Urinary bladder (tissue), 4 donors: ENCODE data around the gene AXIN2. TPM values are rescaled to one million over a fixed set of nuclear protein-coding genes. Genes with fewer than 3 reads are reported as not detected.
"Not testable (repeated sequence)": the region's sequence is repeated elsewhere in the genome, so short reads cannot be mapped to it uniquely, and the experiment has no call there.

Experiments
- DNase-seq: peaks from one replicate; pipeline ENCODE4 v3.0.0-alpha.2; 2015; ENCODE audit errors: extremely low spot score
- H3K27ac ChIP-seq: one replicate; pipeline ENCODE4 v1.5.1; 2013; ENCODE audit warnings: low read depth, mild to moderate bottlenecking, moderate library complexity
- H3K36me3 ChIP-seq: one replicate; pipeline ENCODE4 v1.6.1; 2013; ENCODE audit warnings: mild to moderate bottlenecking, moderate library complexity; ENCODE audit not compliant: insufficient read depth
- H3K4me1 ChIP-seq: one replicate; pipeline ENCODE4 v1.6.1; 2013; ENCODE audit warnings: mild to moderate bottlenecking, moderate library complexity; ENCODE audit not compliant: insufficient read depth
- H3K4me3 ChIP-seq: one replicate; pipeline ENCODE4 v1.5.1; 2013; ENCODE audit warnings: low read depth, low read length
- WGBS: extraction: QIAGEN DNeasy Blood & Tissue Kit; methylation state at CpG from one replicate; pipeline ENCODE4 v1.1.7; 2013; 5-methylcytosine and 5-hydroxymethylcytosine counted together
- polyA plus RNA-seq: library from polyadenylated mRNA; stranded (reverse); fragments of 200-250 nt; gene quantifications from one replicate; pipeline ENCODE4 v1.2.3, GENCODE V29; 2013
- total RNA-seq: library from RNA; depleted of rRNA; stranded (reverse); fragments of >200 nt; gene quantifications from one replicate; pipeline ENCODE4 v1.2.3, GENCODE V29; 2014
- donor health status: healthy with polysubstance abuse.
- donor health status: healthy.

Gene AXIN2
- total and polyA plus RNA-seq, 2 donors, result 23.4 to 25.4 TPM

- H3K27ac ChIP-seq, result no peak overlapping the region
- no peak overlapping the region for H3K4me3 ChIP-seq
- H3K36me3 ChIP-seq, result no peaks in the 10 kb centered on the region
- 73% methylated on average over 3 of the region's 3 CpGs for WGBS
- no peak for DNase-seq
- H3K4me1 ChIP-seq, result no peaks in the 10 kb centered on the region
Observed at GRCh38 chr17:65519462-65519861, 42.0 kb downstream of the AXIN2 start.

- H3K4me3 ChIP-seq, result no peak overlapping the region
- H3K36me3 ChIP-seq, result no peaks in the 10 kb centered on the region
- H3K27ac ChIP-seq, result no peak overlapping the region
- WGBS, result 69% methylated on average over 2 of the region's 2 CpGs
- H3K4me1 ChIP-seq, result no peaks in the 10 kb centered on the region
- no peak for DNase-seq
Observed at GRCh38 chr17:65518256-65518655, 43.2 kb downstream of the AXIN2 start.

GRCh38 chr17:65515959-65516948 is 45.2 kb downstream of the AXIN2 start:
- Histone ChIP-seq H3K36me3 (no peaks in the 10 kb centered on the region), H3K4me3 (no peak overlapping the region), H3K27ac (peak overlapping the region; percentile 27), H3K4me1 (no peaks in the 10 kb centered on the region)
- 37% methylated on average over 17 of the region's 17 CpGs for WGBS
- DNase-seq, result no peak

GRCh38 chr17:65515512-65515911 is 45.9 kb downstream of the AXIN2 start:
- no peak for DNase-seq
- Histone ChIP-seq H3K4me3 (no peak overlapping the region), H3K36me3 (no peaks in the 10 kb centered on the region), H3K4me1 (no peaks in the 10 kb centered on the region), H3K27ac (no peak overlapping the region)
- WGBS, result 66% methylated on average over 6 of the region's 6 CpGs

- 43% methylated on average over 5 of the region's 5 CpGs for WGBS
- H3K4me3 ChIP-seq, result no peak overlapping the region
- no peak overlapping the region for H3K27ac ChIP-seq
- no peaks in the 10 kb centered on the region for H3K36me3 ChIP-seq
- DNase-seq, result no peak
- no peaks in the 10 kb centered on the region for H3K4me1 ChIP-seq
Observed at GRCh38 chr17:65514541-65514940, 46.9 kb downstream of the AXIN2 start.

- no peak overlapping the region for H3K27ac ChIP-seq
- 69% methylated on average over 8 of the region's 8 CpGs for WGBS
- H3K36me3 ChIP-seq, result no peaks in the 10 kb centered on the region
- H3K4me1 ChIP-seq, result no peaks in the 10 kb centered on the region
- DNase-seq, result no peak
- H3K4me3 ChIP-seq, result no peak overlapping the region
Observed at GRCh38 chr17:65514082-65514481, 47.4 kb downstream of the AXIN2 start.

- no peak overlapping the region for H3K4me3 ChIP-seq
- no peak for DNase-seq
- WGBS, result 85% methylated on average over 3 of the region's 3 CpGs
Observed at GRCh38 chr17:65511316-65511715, 50.1 kb downstream of the AXIN2 start.

GRCh38 chr17:65509032-65509431 is 52.4 kb downstream of the AXIN2 start:
- WGBS, result 75% methylated on average over 2 of the region's 2 CpGs
- no peak for DNase-seq
- H3K4me1 ChIP-seq, result no peaks in the 10 kb centered on the region

More at GRCh38 chr17:65511316-65511715, 50.1 kb downstream of the AXIN2 start:
- H3K36me3 ChIP-seq, result no peaks in the 10 kb centered on the region
- no peak overlapping the region for H3K27ac ChIP-seq
- no peaks in the 10 kb centered on the region for H3K4me1 ChIP-seq

GRCh38 chr17:65504673-65505072 is 56.8 kb downstream of the AXIN2 start:
- DNase-seq, H3K36me3 ChIP-seq, H3K4me3 ChIP-seq, H3K27ac ChIP-seq, H3K4me1 ChIP-seq: not testable (repeated sequence)
- WGBS, result 88% methylated on average over 6 of the region's 6 CpGs

More at GRCh38 chr17:65509032-65509431, 52.4 kb downstream of the AXIN2 start:
- Histone ChIP-seq H3K4me3 (no peak overlapping the region), H3K27ac (no peak overlapping the region), H3K36me3 (no peaks in the 10 kb centered on the region)

GRCh38 chr17:65504141-65504540 is 57.3 kb downstream of the AXIN2 start:
- H3K36me3 ChIP-seq, result no peaks in the 10 kb centered on the region
- no peak overlapping the region for H3K27ac ChIP-seq
- no peaks in the 10 kb centered on the region for H3K4me1 ChIP-seq
- WGBS, result 83% methylated on average over 9 of the region's 9 CpGs
- H3K4me3 ChIP-seq, result no peak overlapping the region
- no peak for DNase-seq

- H3K27ac ChIP-seq, result no peak overlapping the region
- no peak overlapping the region for H3K4me3 ChIP-seq
- no peak for DNase-seq
- no peaks in the 10 kb centered on the region for H3K4me1 ChIP-seq
- 89% methylated on average over 9 of the region's 9 CpGs for WGBS
- no peaks in the 10 kb centered on the region for H3K36me3 ChIP-seq
Observed at GRCh38 chr17:65503557-65503956, 57.9 kb downstream of the AXIN2 start.

- Histone ChIP-seq H3K36me3 (no peaks in the 10 kb centered on the region), H3K4me1 (peaks cover 1% of the 10 kb centered on the region), H3K4me3 (no peak overlapping the region), H3K27ac (no peak overlapping the region)
- DNase-seq, result no peak
- WGBS, result 83% methylated on average over 4 of the region's 4 CpGs
Observed at GRCh38 chr17:65498816-65499215, 62.6 kb downstream of the AXIN2 start.

- Histone ChIP-seq H3K27ac (no peak overlapping the region), H3K36me3 (no peaks in the 10 kb centered on the region), H3K4me1 (peaks cover 1% of the 10 kb centered on the region), H3K4me3 (no peak overlapping the region)
- no peak for DNase-seq
- WGBS, result 94% methylated on average over 9 of the region's 9 CpGs
Observed at GRCh38 chr17:65496801-65497200, 64.6 kb downstream of the AXIN2 start.
